ENCODE results near the gene VAT1L. TPM values are rescaled to one million over a fixed set of nuclear protein-coding genes. Genes with fewer than 3 reads are reported as not detected.

VAT1L gene
- total and polyA plus RNA-seq, 10 of the 15 experiments (the other 5 are each of a cell fraction or from before 2014, with no cell fraction given), result 0.06 to 0.18 (median 0.10) TPM; not detected in 5

GRCh38 chr16:78005881-78006280 lies 217.5 kb downstream of the VAT1L start (continued):
- no peak for TF ChIP-seq CUX1 (IDR thresholded peaks at IDR 0.05; ENCODE audit: insufficient replicate concordance, low read depth, low read length)

- in situ Hi-C loops (cut with MboI), result no loop called here
- no peak for ATAC-seq
Observed at GRCh38 chr16:78007121-78007520, 218.8 kb downstream of the VAT1L start.

More at GRCh38 chr16:78007121-78007520, 218.8 kb downstream of the VAT1L start:
- no peak overlapping the region for H3K9ac ChIP-seq (ENCODE audit: control insufficient read depth, insufficient read depth, low read length)
- H3K4me1 ChIP-seq (ENCODE audit: control insufficient read depth, insufficient read depth, low read length), result no peaks in the 10 kb centered on the region
- no peaks in the 10 kb centered on the region for H3K79me2 ChIP-seq (ENCODE audit: control insufficient read depth, insufficient read depth, low read length)
- ChIA-PET RAD21 (ENCODE audit: unreplicated experiment) (no interaction called here), CTCF (interaction anchor here (0.6 to 1.5 kb wide), 3 partner anchors 9 to 413 kb away, joined by 3 to 5 read pairs (median 4); no protein-coding TSS in a partner anchor), POLR2A (no interaction called here), SMC1A (ENCODE audit: uncharacterized antibody, unreplicated experiment) (no interaction called here)
- DNase-seq (ENCODE audit: low read depth, low spot score) (no peak), FAIRE-seq (no peak)
- intact Hi-C loops (cut with micrococcal nuclease; ENCODE audit: unreplicated experiment), result loop anchor here (2.0 kb wide), 1 partner anchor 88 kb away; no protein-coding TSS in a partner anchor
- H4K20me1 ChIP-seq (ENCODE audit: control insufficient read depth, insufficient read depth), result no peaks in the 10 kb centered on the region
- no peaks in the 10 kb centered on the region for H3K36me3 ChIP-seq (ENCODE audit: control insufficient read depth in 2 of 2, insufficient read depth in 2 of 2, low read length in 1 of 2)
- H3K27me3 ChIP-seq (replicated peaks in 1 of 2; ENCODE audit: control insufficient read depth in 2 of 2, insufficient read depth in 2 of 2, low read length in 1 of 2), result no peaks in the 10 kb centered on the region
- H2AFZ ChIP-seq (ENCODE audit: control insufficient read depth, low read depth, low read length), result no peak overlapping the region
- H3K27ac ChIP-seq (ENCODE audit: control insufficient read depth, insufficient read depth), result no peak overlapping the region
- H3K4me3 ChIP-seq, result no peak overlapping the region
- no peaks in the 10 kb centered on the region for H3K9me3 ChIP-seq (replicated peaks; ENCODE audit: control insufficient read depth, insufficient read depth, low read length)
- no TSS peak for BruUV-seq (replicated peaks)
- no peak for TF ChIP-seq IKZF2 (IDR thresholded peaks at IDR 0.05)
- TF ChIP-seq WRNIP1 (IDR thresholded peaks at IDR 0.05; ENCODE audit: borderline replicate concordance, low read depth, low read length), result no peak
- no peak for TF ChIP-seq CEBPZ (IDR thresholded peaks at IDR 0.05; ENCODE audit: low read depth, low read length)
- H3K4me2 ChIP-seq (ENCODE audit: control insufficient read depth, insufficient read depth), result no peak overlapping the region
- 21% methylated on average over 3 of the region's 3 CpGs for WGBS (ENCODE audit: insufficient coverage, insufficient replicate concordance, low lambda C conversion rate, missing lambda C conversion rate)
